GM21786 (cell line): ENCODE data around the gene GAL3ST3.
"Not testable (repeated sequence)": the region's sequence is repeated elsewhere in the genome, so short reads cannot be mapped to it uniquely, and the experiment has no call there.

Experiments used
- ATAC-seq: cut with Tn5 transposase; IDR thresholded peaks from one replicate; pipeline ENCODE4 v1.9.1; 2021; ENCODE audit not compliant: unreplicated experiment

Gene GAL3ST3

GRCh38 chr11:66014804-66015453 is 34.0 kb downstream of the GAL3ST3 start:
- ATAC-seq = no peak

GRCh38 chr11:66013762-66014100 is 35.2 kb downstream of the GAL3ST3 start:
- no peak for ATAC-seq

- no peak for ATAC-seq
These were observed 35.8 kb downstream of the GAL3ST3 start for GRCh38 chr11:66012946-66013761.

- ATAC-seq = no peak
These were observed 36.5 kb downstream of the GAL3ST3 start for GRCh38 chr11:66012371-66012945.

- no peak for ATAC-seq
These were observed 37.1 kb downstream of the GAL3ST3 start, which contains the start of gene CST6 for GRCh38 chr11:66011785-66012303. Gene CST6 (plus strand): TSS chr11:66012008. CDS start chr11:66012045, 37 bp downstream.

- ATAC-seq = no peak
These were observed 37.6 kb downstream of the GAL3ST3 start for GRCh38 chr11:66011239-66011784.

- not testable (repeated sequence) for ATAC-seq
These were observed 38.9 kb downstream of the GAL3ST3 start for GRCh38 chr11:66010036-66010435.

- no peak for ATAC-seq
These were observed 40.4 kb downstream of the GAL3ST3 start for GRCh38 chr11:66008468-66009101.

- ATAC-seq = no peak
These were observed 40.9 kb downstream of the GAL3ST3 start for GRCh38 chr11:66008095-66008467.

- ATAC-seq = no peak
These were observed 41.7 kb downstream of the GAL3ST3 start for GRCh38 chr11:66007201-66007634.

- no peak for ATAC-seq
These were observed 42.1 kb downstream of the GAL3ST3 start for GRCh38 chr11:66006891-66007176.

GRCh38 chr11:66006134-66006890 is 42.6 kb downstream of the GAL3ST3 start:
- no peak for ATAC-seq

- no peak for ATAC-seq
These were observed 44.8 kb downstream of the GAL3ST3 start for GRCh38 chr11:66004186-66004585.

- no peak for ATAC-seq
These were observed 45.7 kb downstream of the GAL3ST3 start for GRCh38 chr11:66003291-66003690.

GRCh38 chr11:66002648-66003225 is 46.2 kb downstream of the GAL3ST3 start:
- ATAC-seq = peak; percentile 37

- peak; percentile 76 for ATAC-seq
These were observed 46.9 kb downstream of the GAL3ST3 start, which contains the start of the genes BANF1 and EIF1AD for GRCh38 chr11:66001942-66002647. Gene BANF1 (plus strand): TSS chr11:66002503. CDS start chr11:66003251, 748 bp downstream. Gene EIF1AD (minus strand): TSS chr11:66002157. CDS start chr11:66000389, 1,768 bp downstream.

GRCh38 chr11:65997286-65997685 is 51.7 kb downstream of the GAL3ST3 start:
- ATAC-seq = no peak

- no peak for ATAC-seq
These were observed 56.9 kb downstream of the GAL3ST3 start for GRCh38 chr11:65992056-65992455.
